T follicular helper cell (primary cell): ENCODE data around the gene HCST.
"Not testable (repeated sequence)": the region's sequence is repeated elsewhere in the genome, so short reads cannot be mapped to it uniquely, and the experiment has no call there.

Source experiments
- DNase-seq: peaks from one replicate; pipeline ENCODE4 v3.0.0-alpha.2; 2020; ENCODE audit warnings: low read depth

HCST gene

DNA sequence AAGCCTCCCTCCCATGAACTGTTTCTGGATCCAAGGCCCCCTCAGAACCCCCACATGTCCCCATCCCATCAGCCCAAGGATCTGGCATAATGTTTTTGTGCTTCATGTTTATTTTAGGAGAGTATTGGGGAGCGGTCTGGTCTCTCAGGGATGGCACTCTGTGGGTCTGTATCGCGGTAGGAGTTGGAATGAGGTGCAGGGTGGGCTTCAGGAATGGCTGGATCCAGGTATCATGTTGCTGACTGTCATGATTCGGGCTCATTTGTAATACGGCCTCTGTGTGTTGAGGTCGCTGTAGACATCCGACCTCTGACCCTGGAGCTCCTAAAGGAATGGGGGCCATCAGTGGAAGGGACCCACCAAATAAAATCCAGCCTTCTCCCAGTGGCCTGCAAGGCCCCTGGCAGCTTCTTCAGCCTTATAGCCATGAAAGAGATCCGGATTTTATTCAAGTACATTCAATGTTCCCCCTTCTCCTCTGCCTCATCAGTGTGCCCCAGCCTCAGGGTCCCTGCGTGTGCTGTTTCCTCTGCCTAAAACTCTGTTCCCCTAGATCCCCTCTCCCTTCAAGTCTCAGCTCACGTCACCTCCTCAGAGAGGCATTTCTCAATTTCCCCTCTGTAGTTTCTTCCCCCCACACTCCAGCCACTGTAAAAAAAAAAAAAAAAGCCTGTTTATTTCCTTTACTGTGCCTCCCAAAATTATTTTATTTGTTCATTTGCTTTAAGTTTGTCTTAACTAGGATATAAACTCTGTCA is 2.2 kb downstream of the HCST start:
- DNase-seq: no peak

DNA sequence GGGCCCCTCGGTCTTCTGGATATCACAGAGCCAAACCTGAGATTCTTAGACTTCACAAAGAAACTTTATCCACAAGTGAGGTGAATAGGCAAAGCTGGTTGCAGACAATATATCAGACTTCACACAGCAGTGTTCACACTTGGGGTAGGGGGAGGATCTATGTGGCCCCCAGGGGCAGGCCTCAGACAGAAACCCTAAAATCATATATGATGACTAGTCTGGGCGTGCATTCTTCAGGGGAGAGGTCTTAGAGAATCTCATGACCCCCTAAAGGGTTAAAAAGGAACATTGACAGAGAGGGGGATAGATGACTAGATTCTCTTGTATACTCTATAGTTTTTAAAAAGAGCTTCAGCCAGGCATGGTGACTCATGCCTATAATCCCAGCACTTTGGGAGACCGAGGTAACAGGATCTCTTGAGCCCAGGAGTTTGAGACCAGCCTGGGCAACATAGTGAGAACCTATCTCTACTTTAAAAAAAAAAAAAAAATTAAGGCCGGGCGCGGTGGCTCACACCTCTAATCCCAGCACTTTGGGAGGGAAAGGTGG is 2.9 kb downstream of the HCST start:
- DNase-seq: no peak

DNA sequence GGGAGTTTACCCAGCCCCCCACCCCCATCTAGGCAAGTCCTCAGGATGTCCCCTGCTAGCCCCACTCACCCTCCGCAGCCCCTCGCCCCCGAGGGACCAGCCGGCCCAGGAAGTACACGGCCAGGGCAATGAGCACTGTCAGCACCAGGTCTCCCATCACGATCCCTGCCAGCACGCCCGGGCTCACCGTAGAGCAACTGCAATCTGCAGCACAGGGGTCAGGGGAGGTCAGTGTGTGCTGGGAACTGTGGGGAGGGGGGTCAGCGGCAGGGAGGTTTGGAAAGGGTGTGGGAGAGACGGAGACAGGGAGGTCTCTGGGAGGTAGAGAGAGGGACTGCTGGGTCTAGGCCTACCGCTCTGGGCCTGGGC is 5.0 kb downstream of the HCST start:
- no peak for DNase-seq

DNA sequence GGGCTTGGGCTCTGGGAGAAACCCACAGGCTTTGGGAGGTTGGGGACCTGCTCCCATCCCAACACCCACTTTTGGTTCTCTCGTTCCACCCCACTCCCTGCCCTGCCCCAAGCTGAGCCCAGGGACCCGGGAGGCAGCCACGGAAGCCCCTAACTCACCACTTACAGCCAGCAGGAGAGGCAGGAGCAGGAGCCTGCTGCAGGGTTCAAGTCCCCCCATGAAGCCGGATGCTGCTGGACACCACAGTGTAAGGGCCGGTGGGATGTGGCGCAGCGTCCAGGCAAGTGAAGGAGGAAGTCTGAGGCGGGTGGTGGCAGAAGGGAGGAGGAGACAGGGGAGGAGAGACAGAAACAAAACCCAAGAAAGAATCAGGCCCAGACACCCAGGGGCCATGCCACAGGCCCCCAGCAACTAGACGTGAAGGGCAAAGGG is 5.7 kb downstream of the HCST start, which contains the start of gene TYROBP:
Gene TYROBP (minus strand): TSS at position 286 of the 432 bp plus-strand sequence. CDS start 67 bp downstream, at position 219.
- DNase-seq: no peak

DNA sequence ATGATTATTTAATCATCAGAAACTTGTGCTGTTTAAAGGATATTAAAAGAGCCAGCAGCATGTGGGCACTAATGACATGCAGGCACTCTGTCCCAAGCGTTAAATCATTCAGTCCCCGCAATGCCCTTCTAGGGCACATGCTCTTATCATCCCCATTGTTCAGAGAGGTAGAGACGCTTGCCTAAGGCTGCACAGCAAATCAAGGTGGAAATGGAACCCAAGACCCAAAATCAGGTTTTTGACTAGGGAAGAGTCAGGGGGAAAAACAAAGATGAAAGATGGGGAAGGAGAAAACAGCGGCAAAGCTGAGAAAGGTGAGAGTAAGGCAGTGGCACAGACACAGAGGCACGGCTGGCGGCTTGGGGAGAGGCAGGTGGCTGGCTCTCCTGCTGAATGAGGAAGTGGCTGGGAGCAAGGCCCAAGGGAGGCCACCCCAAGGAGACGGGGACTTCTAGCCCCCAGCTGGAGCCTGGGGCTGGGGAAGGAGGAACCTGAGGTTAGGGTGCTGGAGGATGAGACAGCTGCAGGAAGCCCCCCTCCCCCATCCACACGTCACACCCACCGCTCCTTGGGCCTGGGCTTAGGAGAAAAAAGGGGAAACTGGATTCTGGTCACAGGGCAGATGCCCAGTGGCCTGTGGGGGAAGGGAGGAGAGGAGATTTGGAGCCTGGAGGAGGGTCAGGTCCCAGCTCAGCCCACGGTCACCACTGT is 6.8 kb downstream of the HCST start:
- no peak for DNase-seq

DNA sequence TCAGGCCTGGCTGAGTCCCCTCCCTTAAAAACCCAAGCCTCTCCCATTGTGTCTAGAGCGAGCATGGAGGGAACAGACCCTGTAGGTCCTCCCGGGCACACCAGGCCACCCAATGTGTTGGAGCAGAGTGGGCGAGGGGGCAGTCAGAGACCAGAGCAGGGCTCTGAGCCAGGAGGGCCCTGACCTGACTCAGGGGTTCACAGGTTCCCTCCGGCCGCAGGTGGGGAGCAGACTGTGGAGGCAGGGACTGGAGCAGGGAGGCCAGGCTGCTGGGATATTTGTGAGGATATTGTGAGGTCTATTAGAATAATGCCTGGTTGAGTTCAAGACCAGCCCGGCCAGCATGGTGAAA is 7.3 kb downstream of the HCST start:
- no peak for DNase-seq

DNA sequence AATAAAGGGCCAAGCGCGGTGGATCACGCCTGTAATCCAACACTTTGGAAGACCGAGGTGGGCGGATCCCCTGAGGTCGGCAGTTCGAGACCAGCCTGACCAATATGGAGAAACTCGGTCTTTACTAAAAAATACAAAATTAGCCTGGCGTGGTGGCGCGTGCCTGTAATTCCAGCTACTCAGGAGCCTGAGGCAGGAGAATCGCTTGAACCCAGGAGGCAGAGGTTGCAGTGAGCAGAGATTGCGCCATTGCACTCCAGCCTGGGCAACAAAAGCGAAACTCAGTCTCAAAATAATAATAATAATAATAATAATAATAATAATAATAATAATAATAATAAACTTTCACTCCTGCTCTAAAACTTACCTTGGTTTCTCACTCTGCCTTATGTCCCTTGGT is 8.0 kb downstream of the HCST start:
- DNase-seq: not testable (repeated sequence)

DNA sequence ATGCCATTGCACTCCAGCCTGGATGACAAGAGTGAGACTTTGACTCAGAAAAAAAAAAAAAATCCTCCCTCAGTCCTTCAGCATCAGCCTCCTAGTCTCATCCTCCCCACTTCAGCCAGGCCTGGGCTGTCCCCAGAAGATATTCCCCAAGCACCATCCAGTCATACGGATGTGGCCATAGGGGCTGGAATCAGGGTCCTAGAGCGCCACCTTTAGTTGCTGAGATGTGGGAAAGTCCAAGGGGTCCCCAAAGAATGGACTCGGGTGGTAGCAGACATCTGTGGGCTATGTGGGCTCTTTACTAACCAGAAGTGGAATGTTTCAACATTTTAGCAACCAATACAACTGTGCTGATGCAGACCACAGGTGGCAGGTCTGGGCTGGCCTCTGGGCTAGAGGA is 8.8 kb downstream of the HCST start:
- DNase-seq: no peak

DNA sequence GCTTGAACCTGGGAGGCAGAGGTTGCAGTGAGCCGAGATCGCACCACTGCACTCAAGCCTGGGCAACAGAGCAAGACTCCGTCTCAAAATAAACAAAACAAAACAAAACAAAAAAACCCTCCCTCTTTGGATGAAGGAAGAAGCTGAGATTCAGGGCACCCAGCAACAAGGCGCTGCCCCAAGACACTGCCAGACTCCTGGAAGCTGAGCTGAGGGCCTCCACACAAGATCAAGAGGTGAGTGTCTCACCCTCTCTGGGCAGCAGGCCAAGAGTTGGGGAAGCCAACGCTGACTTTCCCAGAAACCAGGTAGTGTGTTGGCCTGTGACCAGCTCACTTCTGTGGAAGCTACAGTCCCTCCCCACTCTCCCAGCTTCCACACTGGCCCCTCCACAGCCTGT is 9.5 kb downstream of the HCST start:
- DNase-seq: no peak

DNA sequence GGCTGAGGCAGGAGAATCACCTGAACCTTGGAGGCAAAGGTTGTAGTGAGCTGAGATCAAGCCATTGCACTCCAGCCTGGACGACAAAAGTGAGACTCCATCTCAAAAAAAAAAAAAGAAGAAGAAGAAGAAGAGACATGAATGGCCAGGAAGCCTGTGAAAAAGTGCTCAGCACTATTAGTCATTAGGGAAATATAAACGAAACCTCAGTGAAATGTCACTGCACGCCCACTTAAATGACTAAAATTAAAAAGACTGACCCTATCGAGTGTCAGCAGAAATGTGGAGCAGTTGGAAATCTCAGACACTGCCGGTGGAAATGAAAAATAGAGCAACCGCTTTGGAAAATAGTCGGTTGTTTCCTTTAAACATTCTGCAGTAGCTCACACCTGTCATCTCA is 11.3 kb downstream of the HCST start:
- no peak for DNase-seq

DNA sequence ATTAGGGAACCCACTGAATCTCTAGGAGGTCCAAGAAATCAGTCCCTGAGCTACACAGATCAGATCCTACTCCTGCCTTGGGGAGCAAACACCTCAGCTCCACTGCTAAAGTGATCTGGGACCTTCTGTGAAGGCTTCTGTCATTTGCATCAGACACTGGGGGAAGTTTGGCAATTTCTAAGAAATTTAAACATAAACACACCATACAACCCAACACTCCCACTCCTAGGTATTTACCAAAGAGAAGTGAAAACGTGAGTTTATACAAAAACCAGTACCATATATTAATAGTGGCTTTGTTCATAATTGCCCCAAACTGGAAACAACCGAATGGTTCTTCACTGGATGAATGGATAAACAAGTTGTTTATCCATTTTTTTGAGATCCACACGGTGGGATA is 13.1 kb downstream of the HCST start:
- DNase-seq: no peak

DNA sequence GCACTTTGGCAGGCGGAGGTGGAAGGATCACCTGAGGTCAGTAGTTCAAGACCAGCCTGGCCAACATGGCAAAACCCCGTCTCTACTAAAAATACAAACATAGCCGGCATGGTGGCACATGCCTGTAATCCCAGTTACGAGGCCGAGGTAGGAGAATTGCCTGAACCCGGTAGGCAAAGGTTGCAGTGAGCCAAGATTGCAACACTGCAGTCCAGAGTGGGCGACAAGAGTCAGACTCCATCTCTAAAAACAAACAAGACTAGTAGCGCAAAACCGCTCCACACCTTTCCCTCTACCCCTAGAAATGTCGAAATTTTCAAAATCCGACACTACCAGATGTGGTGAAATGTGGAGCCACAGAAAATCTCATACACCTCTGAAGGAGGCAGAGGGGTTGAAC is 17.0 kb downstream of the HCST start:
- no peak for DNase-seq

DNA sequence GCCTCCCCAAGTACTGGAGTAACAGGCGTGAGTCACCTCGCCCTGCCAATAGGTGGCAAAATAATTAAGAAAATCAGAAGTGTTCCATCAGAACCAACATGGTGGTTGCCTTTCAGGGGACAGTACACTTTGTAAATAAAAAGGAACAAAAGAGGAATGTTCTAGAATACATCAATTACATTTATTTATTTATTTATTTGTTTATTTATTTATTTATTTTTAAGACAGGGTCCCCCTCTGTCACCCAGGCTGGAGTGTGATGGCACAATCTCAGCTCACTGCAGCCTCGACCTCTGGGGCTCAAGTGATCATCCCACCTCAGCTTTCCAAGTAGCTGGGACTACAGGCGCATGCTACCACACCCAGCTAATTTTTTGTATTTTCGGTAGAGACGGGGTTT is 18.7 kb downstream of the HCST start:
- no peak for DNase-seq

DNA sequence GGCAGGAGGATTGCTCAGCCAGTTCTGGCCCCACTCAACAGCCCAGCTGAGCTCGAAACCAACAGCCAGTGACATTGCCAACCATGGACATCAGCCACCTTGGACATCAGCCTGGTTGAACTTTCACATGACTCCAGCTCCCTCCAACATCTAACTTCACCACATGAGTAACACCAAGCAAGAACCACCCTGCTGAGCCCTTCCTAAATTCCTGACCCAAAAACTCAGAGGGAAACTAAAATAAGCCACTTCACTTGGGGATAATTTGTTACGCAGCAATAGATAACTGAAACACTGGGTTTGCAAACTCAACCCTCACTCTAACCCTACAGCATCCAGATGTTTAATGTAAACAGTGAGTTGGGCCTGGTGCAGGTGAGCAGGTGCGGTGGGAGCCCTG is 23.2 kb downstream of the HCST start:
- no peak for DNase-seq

DNA sequence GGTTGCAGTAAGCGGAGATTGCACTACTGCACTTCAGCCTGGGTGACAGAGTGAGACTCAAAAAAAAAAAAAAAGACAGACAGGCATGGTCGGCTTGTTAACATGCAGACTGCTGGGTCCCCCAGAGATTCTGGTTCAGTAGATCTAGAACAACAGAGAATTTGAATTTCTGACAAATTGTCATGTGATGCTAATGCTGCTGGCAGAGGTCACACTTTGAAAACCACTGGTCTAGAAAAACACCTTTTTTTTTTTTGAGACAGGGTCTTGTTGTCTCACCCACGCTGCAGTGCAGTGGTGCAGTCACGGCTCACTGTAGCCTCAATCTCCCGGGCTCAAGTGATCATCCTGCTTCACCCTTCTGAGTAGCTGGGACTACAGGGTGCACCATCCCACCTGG is 26.2 kb downstream of the HCST start:
- no peak for DNase-seq

DNA sequence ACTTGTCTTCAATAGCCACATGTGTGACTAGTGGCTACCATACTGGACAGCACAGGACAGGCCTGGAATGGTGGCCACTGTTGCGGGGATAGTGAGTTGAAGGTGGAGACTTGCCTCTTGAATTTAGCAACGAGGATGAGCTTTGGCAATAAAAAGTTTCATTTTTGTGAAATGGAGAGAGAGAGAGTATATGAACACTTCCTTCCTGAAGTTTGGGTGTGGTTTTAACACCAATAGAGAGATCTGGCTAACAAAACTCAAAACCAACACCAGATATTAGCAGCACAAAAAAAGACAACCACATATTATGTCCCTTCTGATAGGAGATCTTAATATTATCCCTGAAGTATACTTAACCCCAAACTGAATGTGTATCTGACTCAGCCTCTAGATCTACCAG is 27.5 kb downstream of the HCST start:
- no peak for DNase-seq

DNA sequence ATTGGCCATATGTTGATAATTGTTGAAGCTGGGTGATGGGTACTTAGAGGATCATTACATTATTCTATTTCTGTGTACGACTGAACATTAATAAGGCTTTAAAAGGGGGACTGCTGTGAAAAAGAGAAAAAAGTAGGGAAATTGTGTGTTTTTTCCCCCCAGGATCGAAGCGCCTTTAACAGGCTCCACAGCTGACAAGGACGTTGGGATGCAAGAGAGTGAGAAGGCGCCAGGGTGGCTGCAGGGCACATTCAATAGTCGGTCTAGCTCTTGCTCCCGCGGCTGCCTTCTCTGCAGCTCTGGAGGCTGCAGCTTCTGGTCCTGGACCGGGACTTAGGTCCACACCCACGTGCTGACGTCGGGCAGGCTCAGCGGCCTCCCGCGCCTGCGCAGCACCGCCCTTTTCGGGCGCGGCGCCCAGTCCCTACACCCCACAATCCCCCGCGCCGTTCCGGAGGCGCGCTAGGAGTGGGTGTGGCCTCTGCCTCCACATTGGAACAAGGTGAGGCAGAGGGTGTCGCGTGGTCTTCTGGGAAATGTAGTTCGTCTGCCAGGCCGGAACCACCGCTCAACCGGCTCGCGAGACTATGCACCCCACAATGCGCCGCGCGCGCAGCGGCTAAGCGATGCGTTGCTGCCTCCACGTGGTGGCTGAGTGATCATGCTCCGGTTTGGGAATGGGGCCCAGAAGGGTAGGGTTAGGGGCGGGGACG is 29.0 kb downstream of the HCST start:
- DNase-seq: peak; percentile 99

DNA sequence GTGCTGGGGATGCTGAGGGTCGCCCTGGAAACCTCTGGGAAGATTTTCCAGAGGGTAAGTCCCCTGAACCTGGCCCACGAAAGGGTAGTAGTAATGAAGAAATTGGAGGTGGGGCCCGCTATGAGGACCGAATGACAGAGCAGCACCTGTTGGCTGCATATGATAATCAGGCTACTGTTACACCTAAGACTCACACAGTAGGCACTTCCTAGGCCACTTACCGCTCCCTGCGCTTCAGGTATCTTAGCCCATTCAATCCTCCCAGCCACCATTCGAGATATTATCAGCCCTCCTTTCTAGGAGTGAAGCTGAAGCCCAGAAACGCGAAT is 29.5 kb downstream of the HCST start:
- DNase-seq: no peak

DNA sequence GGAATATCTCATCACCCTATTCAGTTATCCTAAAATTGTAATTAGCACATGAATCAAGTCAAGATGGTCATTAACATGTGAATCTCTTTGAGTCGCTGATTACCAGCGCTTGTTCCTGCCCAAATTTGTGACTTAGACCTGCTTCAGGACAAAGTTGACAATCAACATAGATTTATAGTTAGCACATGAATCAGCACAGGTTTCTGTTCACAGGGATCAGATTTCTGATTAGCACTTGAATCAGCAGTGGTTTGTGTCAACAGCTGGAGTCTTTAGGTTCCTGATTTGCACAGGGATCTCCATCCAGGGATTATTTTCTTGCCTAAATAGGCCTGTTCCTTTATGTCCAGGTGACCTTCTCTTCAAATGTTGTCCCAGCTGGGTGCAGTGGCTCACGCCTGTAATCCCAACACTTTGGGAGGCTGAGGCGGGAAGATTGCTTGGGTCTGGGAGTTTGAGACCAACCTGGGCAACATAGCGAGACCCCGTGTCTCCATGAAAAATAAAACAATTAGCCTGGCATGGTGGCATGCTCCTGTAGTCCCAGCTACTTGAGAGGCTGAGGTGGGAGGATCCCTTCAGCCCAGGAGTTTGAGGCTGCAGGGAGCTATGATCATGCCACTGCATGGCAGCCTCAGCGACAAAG is 30.1 kb downstream of the HCST start:
- no peak for DNase-seq

DNA sequence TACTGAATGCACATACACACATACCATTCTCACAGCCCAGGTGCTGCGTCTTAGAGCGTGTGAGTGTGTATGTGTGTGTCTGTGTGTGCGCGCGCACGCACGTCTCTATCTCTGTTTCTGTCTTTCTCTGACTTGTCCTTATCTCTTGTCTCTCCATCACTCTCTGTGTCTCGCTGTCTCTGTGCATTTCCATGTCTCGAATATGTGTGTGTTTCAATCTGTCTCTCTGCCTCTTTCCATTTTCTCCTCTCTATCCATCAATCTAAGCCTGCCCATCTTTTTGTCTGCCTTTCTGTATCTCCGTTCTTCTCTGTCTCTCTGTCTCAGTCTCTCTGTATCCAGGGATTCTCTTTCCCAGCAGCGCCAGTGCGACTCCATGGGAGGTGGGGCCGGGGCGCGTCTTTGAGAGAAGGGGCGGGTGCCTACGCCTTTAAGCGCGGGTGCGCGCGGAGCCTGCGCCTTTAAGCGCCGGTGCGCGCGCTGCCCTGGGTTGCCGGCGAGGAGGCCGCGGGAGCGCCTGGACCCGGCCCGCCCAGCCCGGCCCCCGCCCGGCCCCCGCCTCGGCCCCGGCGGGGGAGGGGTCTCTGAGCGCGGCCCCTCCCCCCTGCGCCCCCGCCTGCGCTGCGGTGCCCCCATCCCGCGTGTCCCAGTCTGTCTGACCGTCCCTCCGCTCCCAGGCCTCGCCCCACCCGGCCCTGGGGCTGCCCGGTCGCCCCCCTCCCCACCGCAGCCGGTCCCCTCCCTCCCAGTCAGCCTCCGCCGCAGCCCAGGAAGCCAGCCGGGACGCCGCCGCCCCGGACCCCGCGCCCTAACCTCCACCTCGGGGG is 33.8 kb downstream of the HCST start, which contains the start of gene LRFN3:
Gene LRFN3 (plus strand): TSS at position 464 of the 827 bp plus-strand sequence. CDS start 3,052 bp downstream, outside the sequence.
- no peak for DNase-seq

DNA sequence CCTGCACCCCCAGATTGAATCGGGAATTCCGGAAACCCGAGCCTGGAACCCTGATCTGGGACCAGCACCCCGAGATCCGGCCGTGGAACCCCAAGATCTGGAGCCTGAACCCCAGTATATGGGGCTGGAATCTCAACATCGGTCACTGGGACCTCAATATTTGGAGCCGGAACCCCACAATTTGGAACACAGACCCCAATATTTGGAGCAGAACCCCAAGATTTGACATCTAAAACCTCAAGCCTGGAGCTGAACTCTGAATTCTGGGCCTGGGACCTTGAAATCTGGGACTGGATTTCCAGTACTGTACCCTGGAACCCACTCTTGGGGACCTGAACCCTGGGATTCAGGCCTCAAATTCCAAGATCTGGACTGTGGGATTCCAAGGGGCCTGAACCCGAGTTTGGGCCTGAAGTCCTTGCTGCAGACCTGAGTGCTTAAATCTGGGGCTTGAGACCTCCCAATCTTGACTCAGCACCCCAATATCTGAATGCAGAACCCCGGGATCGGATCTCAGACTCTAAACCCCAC is 34.5 kb downstream of the HCST start:
- DNase-seq: no peak
